ENCODE data around the gene ENPP5. TPM values are rescaled to one million over a fixed set of nuclear protein-coding genes. Genes with fewer than 3 reads are reported as not detected.
A peak's percentile ranks its signal among the peaks of the same experiment; 100 is the strongest.
"Not testable (repeated sequence)": the region's sequence is repeated elsewhere in the genome, so short reads cannot be mapped to it uniquely, and the experiment has no call there.

The ENPP5 gene
- total RNA-seq, 2 donors from 2014 or later, result 5.6 to 8.8 TPM

GRCh38 chr6:46134216-46134615 is 36.6 kb downstream of the ENPP5 start:
- H3K36me3 ChIP-seq (replicated peaks in 1 of 2; ENCODE audit: insufficient read depth in 1 of 2, low read depth in 2 of 2), result no peaks in the 10 kb centered on the region
- no peaks in the 10 kb centered on the region for H3K27me3 ChIP-seq
- H3K27ac ChIP-seq, result no peak overlapping the region
- intact Hi-C loops (cut with DNase I), result no loop called here
- ATAC-seq (no peak), DNase-seq (no peak)
- peaks cover 10% of the 10 kb centered on the region for H3K4me1 ChIP-seq
- 85 to 87% methylated on average over 2 of the region's 2 CpGs for WGBS, 2 donors
- H3K9me3 ChIP-seq, result no peaks in the 10 kb centered on the region
- no peak overlapping the region for H3K4me3 ChIP-seq
- TF ChIP-seq CTCF (IDR thresholded peaks at IDR 0.05) (no peak), POLR2A (IDR thresholded peaks at IDR 0.05) (no peak)

- intact Hi-C loops (cut with DNase I); ATAC-seq: not testable (repeated sequence)
These were observed 39.5 kb downstream of the ENPP5 start for GRCh38 chr6:46131291-46131690.

GRCh38 chr6:46130666-46131065 is 40.1 kb downstream of the ENPP5 start:
- WGBS, 2 donors, result 9 to 17% methylated on average over 4 of the region's 4 CpGs
- Histone ChIP-seq H3K27me3 (no peaks in the 10 kb centered on the region), H3K4me3 (no peak overlapping the region), H3K27ac (peak overlapping the region in 3 of 4 donors; percentile 79 to 83 (median 82)), H3K4me1 (peaks cover 19% of the 10 kb centered on the region), H3K9me3 (no peaks in the 10 kb centered on the region), H3K36me3 (replicated peaks in 1 of 2; ENCODE audit: insufficient read depth in 1 of 2, low read depth in 2 of 2) (no peaks in the 10 kb centered on the region)
- ATAC-seq (no peak), DNase-seq (peak in 1 of 4 donors; percentile 24)
- intact Hi-C loops (cut with DNase I), result no loop called here
- TF ChIP-seq CTCF (IDR thresholded peaks at IDR 0.05) (no peak), POLR2A (IDR thresholded peaks at IDR 0.05) (no peak)

More at GRCh38 chr6:46131291-46131690, 39.5 kb downstream of the ENPP5 start:
- H3K27me3 ChIP-seq; H3K4me3 ChIP-seq; DNase-seq; H3K9me3 ChIP-seq; H3K36me3 ChIP-seq (replicated peaks in 1 of 2; ENCODE audit: insufficient read depth in 1 of 2, low read depth in 2 of 2); H3K27ac ChIP-seq: not testable (repeated sequence)
- WGBS, 2 donors, result 100% methylated on average over 1 of the region's 1 CpG
- peaks cover 19% of the 10 kb centered on the region for H3K4me1 ChIP-seq

GRCh38 chr6:46129629-46130511 is 40.9 kb downstream of the ENPP5 start, which contains the start of gene ENPP4:
Gene ENPP4, plus strand, starts transcription at chr6:46129989. Its CDS starts 9,595 bp downstream, at chr6:46139584.
- ATAC-seq (peak; percentile 99), DNase-seq (peak; percentile 91 to 93 (median 92))
- 1% methylated on average over 24 to 60 of the region's 61 CpGs for WGBS, 2 donors
- intact Hi-C loops (cut with DNase I), result no loop called here
- H3K4me1 ChIP-seq, result peaks cover 19% of the 10 kb centered on the region
- H3K36me3 ChIP-seq (replicated peaks in 1 of 2; ENCODE audit: insufficient read depth in 1 of 2, low read depth in 2 of 2), result no peaks in the 10 kb centered on the region
- H3K27me3 ChIP-seq, result no peaks in the 10 kb centered on the region
- no peaks in the 10 kb centered on the region for H3K9me3 ChIP-seq
- H3K4me3 ChIP-seq, result peak within 1 kb of the TSS; percentile 37 to 86
- H3K27ac ChIP-seq, result peak within 1 kb of the TSS; percentile 56 to 83 (median 80)
- TF ChIP-seq CTCF (IDR thresholded peaks at IDR 0.05) (no peak), POLR2A (IDR thresholded peaks at IDR 0.05) (peak; percentile 71 to 91 (median 89))

- ATAC-seq (peak; percentile 38), DNase-seq (no peak)
- H3K36me3 ChIP-seq (replicated peaks in 1 of 2; ENCODE audit: insufficient read depth in 1 of 2, low read depth in 2 of 2), result no peaks in the 10 kb centered on the region
- intact Hi-C loops (cut with DNase I), result no loop called here
- 2 to 4% methylated on average over 10 of the region's 10 CpGs for WGBS, 2 donors
- H3K4me3 ChIP-seq, result peak overlapping the region; percentile 6 to 37
- peak overlapping the region; percentile 56 to 83 (median 80) for H3K27ac ChIP-seq
- no peaks in the 10 kb centered on the region for H3K27me3 ChIP-seq
- no peaks in the 10 kb centered on the region for H3K9me3 ChIP-seq
- TF ChIP-seq POLR2A (IDR thresholded peaks at IDR 0.05), result no peak
- TF ChIP-seq CTCF (IDR thresholded peaks at IDR 0.05), result no peak
- H3K4me1 ChIP-seq, result peaks cover 19% of the 10 kb centered on the region
These were observed 41.5 kb downstream of the ENPP5 start for GRCh38 chr6:46129291-46129628.

All from body of pancreas (tissue), 4 donors.